ENCODE results near the gene PCNX3.
"Not testable (repeated sequence)": the region's sequence is repeated elsewhere in the genome, so short reads cannot be mapped to it uniquely, and the experiment has no call there.

The PCNX3 gene

DNA sequence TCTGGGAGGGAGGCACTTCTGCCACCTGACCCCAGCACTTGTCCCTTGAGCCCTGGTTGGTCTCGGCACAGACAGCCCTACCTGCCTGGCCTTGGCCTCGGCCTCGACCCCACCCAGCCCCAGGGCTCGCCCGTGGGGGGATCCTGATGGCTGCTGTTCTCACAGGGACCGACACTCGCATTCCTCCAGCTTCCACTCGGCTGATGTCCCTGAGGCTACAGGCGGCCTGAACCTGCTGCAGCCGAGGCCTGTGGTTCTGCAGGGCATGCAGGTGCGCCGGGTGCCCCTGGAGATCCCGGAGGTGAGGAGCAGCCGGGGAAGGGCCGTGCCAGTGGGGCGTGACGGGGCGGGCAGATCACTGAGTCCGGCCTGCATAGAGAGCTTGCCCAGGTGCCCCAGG is 5.1 kb downstream of the PCNX3 start:
- DNase-seq (ENCODE audit: low read depth) = no peak

DNA sequence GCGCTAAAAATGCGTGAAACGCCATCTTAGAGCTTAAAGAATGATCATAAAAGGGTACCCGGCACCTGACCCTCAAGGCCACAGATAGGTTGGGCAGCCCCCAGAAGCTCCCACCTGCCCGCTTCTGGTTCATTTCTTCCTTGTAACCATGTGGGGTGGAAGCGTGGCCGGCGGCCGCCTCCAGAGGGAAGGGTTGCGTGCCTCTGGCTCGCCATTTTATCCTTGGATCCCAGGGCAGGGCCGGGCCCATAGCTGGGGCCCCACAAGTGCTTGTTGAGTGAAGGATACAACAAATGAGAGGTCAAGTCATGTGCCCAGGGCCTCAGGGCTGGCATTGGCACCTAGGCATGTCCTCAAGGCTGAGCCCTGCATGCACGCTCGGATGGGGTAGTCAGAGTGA is 5.9 kb downstream of the PCNX3 start:
- no peak for DNase-seq (ENCODE audit: low read depth)

DNA sequence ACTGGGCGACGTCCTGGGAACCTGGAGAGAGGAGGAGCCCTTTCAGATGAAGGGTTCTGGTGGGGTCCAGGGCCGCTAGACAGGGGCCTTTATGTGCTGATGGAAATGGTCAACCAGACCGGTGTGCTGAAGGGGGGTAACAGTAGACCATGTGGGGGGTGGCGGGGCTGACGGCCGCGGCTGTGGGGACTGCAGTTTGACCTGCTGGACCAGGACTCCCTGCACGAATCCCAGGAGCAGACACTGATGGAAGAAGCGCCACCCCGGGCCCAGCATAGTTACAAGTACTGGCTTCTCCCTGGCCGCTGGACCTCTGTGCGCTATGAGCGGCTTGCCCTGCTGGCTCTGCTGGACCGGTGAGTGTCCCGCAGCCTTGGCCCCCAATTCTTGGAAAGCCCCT is 6.4 kb downstream of the PCNX3 start:
- DNase-seq (ENCODE audit: low read depth) = no peak

DNA sequence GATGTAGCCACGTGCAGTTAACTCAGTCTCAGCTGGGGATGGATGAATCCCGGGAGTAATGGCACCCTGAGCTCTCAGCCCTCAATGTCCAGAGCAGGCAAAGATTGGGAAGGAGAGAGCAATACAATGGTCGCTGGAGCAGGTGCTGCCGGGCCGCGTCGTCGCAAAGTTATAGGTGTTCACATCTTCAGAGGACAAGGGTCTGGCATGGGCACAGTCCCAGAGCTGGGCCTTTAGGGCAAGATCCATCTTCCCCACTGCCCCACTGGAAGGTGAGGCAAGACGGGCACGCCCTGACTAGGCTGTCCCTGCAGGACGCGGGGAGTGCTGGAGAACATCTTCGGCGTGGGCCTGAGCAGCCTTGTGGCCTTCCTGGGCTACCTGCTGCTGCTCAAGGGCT is 7.6 kb downstream of the PCNX3 start:
- no peak for DNase-seq (ENCODE audit: low read depth)

DNA sequence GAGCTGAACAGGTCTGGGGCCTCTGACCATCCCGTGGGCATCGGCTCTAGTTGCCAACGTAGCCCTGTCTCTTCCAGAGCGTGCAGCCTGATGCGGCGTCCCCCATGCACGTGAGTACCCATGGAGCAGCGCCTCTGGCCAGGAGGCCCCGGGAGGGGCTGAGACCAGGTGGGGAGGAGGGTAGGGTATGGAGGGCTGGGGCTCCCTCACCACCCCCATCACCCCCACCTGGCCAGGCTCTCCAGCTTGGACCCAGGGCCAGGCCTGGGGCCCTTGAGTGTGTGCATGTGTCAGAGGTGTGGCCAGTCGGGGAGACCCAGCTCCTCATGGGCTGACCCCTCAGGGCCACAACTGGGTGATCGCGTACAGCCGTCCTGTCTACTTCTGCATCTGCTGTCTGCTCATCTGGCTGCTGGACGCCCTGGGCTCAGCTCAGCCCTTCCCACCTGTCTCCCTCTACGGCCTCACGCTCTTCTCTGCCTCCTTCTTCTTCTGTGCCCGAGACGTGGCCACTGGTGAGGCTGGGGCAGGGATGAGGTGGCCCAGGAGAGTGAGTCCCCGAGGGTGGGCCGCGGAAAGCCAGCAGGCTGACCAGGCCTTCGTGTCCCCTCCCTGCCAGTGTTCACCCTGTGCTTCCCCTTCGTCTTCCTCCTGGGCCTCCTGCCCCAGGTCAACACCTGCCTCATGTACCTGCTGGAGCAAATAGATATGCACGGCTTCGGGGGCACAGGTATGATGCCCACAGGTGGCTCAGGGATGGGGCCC is 8.5 kb downstream of the PCNX3 start:
- DNase-seq (ENCODE audit: low read depth) = no peak

DNA sequence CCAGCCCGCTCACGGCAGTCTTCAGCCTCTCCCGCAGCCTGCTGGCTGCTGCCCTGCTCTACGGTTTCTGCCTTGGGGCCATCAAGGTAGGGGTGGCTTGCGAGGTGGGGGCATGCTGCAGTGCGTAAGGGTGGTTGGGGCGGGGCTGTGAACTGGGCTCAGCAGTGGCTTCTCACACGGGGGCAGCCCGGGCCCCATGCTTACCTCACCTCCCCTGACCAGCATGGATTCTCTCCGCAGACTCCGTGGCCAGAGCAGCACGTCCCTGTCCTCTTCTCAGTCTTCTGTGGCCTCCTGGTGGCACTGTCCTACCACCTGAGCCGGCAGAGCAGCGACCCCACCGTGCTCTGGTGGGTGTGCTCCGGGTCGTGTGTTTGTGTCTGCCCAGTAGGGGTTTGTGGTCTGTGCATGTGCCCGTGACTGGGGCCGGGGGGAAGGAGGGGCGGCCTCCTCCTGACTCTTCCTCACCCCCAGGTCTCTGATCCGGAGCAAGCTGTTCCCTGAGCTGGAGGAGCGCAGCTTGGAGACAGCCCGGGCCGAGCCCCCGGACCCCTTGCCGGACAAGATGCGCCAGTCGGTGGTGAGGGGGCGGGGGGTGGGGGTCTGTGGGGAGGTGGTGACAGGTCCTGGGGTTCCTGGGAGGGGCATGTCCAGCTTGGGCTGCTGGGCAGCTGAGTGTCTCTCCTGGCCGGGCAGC is 9.5 kb downstream of the PCNX3 start:
- DNase-seq (ENCODE audit: low read depth) = no peak

DNA sequence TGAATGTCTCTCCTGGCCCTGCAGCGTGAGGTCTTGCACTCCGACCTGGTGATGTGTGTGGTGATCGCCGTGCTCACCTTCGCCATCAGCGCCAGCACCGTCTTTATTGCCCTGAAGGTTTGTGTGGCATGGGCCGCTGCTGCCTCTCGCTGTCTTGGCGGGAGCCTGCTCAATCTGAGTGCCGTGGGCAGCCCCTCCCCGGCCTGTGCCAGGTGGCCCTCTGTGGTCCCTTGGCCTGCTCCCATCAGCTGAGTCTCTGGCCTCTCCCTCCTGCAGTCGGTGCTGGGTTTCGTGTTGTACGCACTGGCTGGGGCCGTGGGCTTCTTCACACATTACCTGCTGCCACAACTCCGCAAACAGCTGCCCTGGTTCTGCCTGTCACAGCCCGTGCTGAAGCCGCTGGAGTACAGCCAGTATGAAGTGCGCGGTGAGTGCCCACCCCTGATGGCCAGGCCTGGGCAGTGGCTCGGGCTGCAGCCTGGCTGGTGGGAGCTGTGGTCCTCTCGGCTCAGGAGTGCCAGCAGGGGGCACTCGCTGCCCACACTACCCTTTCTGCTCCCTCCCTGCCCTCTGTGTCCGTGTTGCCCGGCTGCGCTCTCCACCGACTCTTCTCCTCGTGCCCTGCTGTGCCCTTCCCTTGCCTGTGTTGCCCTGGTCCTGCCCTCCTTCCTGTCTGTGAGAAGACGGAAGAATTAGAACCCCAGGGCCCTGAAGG is 10.2 kb downstream of the PCNX3 start:
- no peak for DNase-seq (ENCODE audit: low read depth)

DNA sequence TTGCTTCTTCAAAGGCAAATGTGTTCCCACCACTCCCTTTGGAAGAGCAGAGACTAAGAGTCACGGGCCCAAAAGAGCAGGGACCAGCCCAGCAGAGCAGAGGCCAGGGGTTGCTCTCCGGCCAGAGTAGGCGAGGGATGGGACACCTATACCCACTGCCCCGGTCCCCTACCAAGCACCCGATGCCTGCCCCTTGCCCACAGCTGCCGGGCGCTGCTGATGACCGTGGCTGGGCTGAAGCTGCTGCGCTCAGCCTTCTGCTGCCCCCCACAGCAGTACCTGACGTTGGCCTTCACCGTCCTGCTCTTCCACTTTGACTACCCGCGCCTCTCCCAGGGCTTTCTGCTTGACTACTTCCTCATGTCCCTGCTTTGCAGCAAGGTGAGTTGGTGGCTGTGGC is 11.6 kb downstream of the PCNX3 start:
- DNase-seq (ENCODE audit: low read depth) = no peak

DNA sequence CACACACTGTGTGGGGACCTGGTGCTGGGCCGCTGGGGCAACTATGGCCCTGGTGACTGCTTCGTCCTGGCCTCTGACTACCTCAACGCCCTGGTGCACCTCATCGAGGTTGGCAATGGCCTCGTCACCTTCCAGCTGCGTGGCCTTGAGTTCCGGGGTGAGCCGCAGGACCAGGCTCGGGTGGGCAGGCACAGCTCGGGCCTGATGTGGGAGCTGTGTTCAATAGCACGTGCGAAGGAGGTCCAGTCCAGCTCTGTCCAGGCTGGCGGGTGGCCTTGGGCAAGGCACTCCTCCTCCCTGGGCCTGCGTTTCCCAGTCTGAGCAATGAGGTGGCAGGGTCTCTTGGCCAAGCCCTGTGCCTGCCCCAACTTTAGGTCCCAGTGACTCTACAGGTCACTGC is 14.0 kb downstream of the PCNX3 start:
- DNase-seq (ENCODE audit: low read depth) = no peak

DNA sequence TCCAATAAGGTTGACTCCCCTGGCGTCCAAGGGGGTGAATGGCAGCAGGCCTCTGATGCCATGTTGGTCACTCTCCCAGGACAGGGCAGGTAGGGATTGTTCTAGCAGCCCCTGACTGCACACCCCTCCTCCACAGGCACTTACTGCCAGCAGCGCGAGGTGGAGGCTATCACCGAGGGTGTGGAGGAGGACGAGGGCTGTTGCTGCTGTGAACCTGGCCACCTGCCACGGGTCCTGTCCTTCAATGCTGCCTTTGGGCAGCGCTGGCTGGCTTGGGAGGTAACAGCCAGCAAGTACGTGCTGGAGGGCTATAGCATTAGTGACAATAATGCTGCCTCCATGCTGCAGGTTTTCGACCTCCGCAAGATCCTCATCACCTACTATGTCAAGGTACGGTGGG is 14.6 kb downstream of the PCNX3 start:
- no peak for DNase-seq (ENCODE audit: low read depth)

DNA sequence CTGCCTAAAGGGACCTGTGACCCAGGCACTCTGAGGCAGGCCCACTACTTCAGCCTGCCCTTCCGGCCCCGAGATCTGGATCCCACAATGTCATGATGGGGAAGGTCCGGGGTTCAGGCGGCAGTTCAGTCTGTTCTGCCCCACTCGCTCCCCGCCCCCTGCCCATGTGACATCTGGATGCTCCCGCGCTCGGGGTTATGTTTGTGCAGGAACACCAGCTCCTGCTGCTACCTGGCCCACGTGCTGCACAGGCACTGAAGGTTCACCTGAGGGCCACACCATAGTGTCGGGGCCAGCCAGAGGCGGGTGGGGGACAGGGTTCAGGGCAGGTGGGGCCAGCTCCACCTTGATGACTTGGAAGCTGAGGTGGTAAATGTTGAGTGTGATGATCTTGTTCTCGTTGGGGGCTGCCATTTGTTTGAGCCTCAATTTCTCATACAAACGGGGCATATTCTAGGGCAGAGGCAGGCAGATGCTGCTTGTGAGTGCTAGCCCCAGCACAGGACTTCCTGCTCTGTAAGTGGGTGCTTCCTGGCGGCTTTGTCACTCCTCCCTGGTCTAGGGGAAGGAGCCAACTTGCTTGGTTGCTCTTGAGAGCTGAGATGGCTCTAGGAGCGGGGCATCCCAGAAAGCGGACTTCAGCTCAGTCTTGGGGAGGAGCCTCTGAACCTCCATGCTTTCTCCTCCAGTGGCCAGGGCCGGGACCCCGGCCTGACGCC is 18.0 kb downstream of the PCNX3 start:
- DNase-seq (ENCODE audit: low read depth) = no peak

DNA sequence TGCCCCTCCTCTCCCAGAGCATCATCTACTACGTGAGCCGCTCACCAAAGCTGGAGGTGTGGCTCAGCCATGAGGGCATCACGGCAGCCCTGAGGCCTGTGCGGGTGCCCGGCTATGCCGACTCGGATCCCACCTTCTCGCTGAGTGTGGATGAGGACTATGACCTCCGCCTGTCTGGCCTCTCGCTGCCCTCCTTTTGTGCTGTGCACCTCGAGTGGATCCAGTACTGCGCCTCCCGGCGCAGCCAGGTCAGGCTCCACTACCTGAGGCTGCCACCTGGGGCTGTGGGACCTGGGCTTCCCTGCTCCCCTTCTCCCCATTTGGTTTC is 18.5 kb downstream of the PCNX3 start:
- DNase-seq (ENCODE audit: low read depth) = no peak

DNA sequence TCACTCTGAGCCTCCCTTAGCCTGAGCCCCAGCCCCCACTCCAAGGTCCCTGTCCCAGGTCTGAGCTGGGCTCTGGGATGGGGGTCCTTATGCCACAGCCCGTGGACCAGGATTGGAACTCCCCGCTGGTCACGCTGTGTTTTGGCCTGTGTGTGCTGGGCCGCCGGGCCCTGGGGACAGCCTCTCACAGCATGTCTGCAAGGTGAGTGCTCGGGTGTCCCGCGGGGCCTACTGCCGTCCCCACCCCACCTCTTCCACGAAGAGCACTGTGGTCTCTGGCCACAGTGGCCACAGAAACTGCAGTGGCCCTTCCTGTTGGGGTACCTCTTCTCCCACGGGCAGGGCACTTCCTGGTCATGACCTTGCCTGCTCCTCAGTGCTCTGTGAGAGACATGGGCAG is 18.9 kb downstream of the PCNX3 start:
- no peak for DNase-seq (ENCODE audit: low read depth)

DNA sequence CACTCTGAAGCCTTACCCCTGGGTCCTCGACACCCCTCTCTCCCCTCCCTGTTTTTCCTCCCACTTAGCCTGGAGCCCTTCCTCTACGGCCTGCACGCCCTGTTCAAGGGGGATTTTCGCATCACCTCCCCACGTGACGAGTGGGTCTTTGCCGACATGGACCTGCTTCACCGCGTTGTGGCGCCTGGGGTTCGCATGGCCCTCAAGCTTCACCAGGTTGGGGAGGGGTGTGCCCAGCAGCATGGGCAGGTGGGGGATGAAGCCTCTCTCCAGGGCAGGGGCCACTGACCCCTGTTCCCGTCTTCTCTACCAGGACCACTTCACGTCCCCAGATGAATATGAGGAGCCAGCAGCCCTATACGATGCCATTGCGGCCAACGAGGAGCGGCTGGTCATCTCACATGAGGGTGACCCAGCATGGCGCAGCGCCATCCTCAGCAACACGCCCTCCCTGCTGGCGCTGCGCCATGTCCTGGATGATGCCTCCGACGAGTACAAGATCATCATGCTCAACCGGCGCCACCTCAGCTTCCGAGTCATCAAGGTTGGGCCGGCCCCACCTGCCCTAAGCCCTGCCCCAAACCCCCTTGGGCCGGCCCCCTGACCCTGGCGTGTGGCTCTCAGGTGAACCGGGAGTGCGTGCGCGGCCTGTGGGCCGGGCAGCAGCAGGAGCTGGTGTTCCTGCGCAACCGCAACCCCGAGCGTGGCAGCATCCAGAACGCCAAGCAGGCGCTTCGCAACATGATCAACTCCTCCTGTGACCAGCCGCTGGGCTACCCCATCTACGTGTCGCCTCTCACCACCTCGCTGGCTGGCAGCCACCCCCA is 19.5 kb downstream of the PCNX3 start:
- no peak for DNase-seq (ENCODE audit: low read depth)

DNA sequence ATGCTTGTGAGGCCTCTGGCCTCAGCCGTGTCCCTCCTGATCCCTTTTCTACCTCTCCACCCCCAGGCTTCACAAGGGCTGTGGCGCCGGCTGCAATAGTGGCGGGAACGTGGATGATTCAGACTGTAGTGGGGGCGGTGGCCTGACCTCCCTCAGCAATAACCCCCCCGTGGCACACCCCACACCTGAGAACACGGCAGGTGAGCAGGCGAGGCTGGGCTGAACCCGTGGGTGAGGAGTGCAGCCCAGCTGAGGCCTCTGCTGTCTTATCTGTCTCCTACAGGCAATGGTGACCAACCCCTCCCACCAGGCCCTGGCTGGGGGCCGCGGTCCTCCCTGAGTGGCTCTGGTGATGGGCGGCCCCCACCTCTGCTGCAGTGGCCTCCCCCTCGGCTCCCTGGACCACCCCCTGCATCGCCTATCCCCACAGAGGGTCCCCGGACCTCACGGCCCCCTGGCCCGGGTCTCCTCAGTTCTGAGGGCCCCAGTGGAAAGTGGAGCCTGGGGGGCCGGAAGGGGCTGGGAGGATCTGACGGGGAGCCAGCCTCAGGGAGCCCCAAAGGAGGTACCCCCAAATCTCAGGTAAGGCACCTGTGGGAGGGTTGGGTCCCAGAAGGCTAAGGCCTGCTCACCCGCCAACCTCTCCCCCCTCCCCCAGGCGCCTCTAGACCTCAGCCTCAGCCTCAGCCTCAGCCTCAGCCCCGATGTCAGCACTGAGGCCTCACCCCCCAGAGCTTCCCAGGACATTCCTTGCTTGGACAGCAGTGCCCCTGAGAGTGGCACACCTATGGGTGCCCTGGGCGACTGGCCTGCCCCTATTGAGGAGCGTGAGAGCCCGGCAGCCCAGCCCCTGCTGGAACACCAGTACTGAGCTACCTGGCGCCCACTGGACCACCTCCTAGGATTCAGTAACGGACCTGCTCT is 20.8 kb downstream of the PCNX3 start:
- no peak for DNase-seq (ENCODE audit: low read depth)

DNA sequence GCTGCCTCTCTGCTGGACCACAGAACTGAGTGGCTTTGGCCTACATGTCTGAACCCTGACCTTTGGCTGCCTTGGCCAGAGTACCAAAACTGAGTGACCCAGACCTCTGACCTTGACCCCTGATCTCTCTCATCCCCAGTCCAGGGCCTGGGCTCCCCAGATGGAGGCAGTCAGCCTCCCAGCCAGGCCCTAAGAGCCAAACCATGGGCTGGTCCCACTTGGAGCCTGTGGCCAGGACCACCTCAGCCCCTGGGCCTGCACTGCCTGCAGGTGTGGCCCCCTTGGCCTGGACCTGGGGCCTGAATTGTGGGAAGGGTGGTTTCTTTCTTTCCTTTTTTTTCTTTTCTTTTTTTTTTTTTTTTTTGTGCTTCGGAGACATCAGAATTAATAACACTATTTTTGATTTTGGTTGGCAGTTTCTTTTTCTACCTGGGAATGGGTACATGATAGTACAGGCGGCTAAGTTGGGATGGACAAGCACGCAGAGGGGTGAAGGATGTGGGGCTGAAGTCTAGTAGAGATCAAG is 21.5 kb downstream of the PCNX3 start:
- DNase-seq (ENCODE audit: low read depth) = no peak

DNA sequence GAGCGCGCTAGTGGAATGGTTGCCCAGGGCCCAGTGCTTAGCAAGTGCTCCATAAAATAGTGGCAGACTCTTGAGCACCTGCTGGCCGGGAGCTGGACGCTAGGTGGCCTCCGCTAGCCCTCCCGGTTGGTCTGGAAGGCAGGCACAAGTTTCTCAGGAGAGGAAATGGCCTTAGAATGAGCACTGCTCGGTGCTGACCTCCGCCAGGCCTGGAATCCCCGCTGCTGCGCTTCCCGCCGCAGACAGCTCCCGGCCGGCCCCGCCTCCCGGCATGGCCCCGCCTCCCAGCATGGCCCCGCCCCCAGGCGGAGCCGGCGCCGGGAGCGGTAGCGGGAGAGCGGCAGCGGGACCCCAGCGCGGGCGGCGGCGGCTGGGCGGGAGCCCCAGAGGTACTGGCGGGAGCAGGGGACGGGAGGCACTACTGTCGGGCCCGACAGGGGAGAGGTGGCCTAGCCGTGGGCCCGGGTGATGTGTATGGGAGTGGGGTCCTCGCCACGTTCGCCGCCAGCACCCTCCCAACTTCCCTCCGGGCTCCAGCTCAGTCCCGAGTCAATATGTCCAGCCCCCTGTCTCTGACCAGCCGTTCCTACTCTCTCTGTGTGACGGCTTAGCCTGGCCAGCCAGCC is 22.3 kb downstream of the PCNX3 start, which contains the start of gene SIPA1:
TSS of gene SIPA1 (plus strand) at position 308 of the 626 bp plus-strand sequence. CDS start 2,821 bp downstream, outside the sequence.
- DNase-seq (ENCODE audit: low read depth) = peak; percentile 75

DNA sequence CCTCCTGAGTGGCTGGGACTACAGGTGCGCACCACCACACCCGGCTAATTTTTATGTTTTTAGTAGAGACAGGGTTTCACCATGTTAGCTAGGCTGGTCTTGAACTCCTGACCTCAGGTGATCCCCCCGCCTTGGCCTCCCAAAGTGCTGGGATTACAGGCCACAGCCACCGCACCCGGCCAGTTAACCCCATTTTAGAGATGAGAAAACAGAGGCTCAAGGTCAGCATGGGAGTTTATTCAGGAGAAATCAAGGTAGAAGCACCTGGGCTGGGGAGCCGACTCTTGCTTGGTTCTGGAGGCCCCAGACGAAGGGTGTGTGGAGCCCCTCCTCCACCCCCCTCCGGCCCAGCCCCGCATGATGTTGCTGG is 23.6 kb downstream of the PCNX3 start:
- DNase-seq (ENCODE audit: low read depth) = not testable (repeated sequence)

DNA sequence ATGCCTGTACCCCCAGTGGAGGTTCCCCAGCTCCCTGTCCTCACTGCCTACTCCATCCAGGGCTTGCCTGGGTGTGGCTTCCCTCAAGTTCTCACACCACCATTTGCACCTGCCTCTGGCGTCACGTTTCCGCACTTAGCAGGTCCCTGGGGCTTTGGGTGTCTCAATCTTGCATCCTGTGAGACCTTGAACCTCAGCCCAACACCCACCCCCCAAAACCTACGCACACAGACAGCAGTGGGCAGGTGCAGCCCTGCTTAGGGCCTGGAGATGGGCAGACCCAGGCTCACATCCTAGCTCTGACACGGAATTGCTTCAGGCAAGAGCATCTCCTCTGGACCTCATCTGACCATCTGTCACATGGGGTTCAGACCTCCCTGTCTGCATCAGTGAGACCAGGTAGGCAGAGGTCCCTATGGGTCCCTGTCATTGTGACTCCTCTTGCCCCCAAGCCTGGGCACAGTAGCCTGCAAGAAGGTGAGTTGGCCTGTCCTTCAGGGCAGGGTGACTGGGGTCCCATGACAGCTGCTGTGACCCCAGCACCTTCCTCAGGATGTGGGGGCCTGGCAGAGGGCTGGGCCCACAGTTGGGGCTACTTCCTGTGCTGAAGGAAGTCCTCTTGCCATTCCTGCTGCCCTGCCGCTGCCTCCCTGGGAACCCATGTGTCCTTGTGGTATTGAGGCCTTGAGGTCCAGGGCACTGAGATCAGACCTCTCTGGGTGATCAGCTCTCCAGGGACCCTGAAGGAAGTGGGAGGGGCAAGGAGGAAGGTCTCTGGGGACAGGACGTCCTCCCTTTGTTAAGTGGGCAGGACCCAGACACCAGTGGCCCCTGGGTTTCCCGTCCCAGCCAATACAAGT is 24.3 kb downstream of the PCNX3 start:
- DNase-seq (ENCODE audit: low read depth) = no peak
